Measurements from ENCODE around the gene MAD1L1. TPM values are rescaled to one million over a fixed set of nuclear protein-coding genes. Genes with fewer than 3 reads are reported as not detected.

The MAD1L1 gene
- total RNA-seq, 2 donors from 2014 or later = 51.2 to 63.8 TPM

DNA sequence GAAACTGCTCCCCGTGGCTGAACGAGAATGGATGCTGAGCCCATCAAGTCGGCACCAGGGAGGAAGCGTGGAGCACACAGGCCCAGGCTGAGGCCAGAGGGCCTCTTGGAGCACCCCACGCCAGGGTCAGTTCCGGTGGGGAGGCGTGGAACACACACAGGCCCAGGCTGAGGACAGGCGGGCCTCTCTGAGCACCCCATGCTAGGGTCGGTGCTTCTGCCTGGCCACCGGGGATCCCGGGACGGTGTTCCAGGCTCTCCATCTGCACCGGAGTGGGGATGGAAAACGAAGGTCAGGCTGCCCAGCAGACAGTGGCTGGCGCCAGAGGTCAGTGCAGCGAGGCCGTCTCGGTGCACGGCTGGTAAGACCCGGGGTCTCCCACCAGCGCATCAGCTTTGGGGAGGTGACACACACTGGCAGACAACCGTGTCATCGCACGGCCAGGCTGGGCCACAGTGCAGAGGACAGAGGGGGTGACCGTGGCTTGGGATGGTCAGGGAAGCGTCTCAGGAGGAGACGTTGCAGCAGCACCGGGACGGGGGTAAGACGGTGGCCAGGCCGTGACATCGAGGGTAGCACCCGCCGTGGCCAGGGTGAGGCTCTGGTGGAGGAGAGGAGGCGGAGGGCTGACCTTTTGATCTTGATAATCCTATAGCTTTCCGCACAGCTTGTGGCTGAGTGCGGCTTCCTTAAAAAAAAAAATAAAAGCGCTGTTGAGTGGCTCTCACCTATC, 358.7 kb downstream of the MAD1L1 start:
- peaks cover 8 to 11% of the 10 kb centered on the region in 2 donors for H3K9me3 Mint-ChIP-seq
- DNase-seq = no peak
- ATAC-seq (replicated peaks in 1 of 2) = no peak
- no peak overlapping the region for H3K27ac Mint-ChIP-seq
- H3K27me3 Mint-ChIP-seq (ENCODE audit: low read depth) = no peaks in the 10 kb centered on the region
- no peak overlapping the region for H3K4me3 Mint-ChIP-seq
- H3K4me1 Mint-ChIP-seq (ENCODE audit: low read depth) = no peaks in the 10 kb centered on the region
- peaks cover 8 to 11% of the 10 kb centered on the region in 2 donors for H3K36me3 Mint-ChIP-seq (ENCODE audit: insufficient read depth in 2 of 2)

DNA sequence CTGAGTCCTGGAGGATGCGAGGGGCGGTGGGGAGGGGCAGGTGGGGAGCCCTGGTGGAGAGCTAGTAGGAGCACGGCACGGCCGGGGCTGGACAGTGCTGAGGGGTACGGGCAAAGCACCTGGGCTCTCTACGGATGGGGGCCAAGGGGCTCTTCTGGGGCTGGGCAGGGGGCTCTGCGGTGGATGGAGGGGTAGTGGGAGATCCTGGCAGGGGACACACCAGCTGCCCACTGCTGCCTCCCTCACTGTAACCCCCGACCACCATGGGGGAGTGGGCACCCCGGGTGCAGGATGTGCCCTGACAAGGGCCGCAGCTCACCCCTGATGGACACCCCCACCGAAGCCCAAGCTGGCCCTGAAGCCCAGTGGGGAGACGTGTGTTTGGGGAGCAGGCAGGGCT, 359.3 kb downstream of the MAD1L1 start:
- no peak overlapping the region for H3K4me3 Mint-ChIP-seq
- peaks cover 8 to 11% of the 10 kb centered on the region in 2 donors for H3K9me3 Mint-ChIP-seq
- H3K27ac Mint-ChIP-seq = no peak overlapping the region
- peaks cover 8 to 11% of the 10 kb centered on the region in 2 donors for H3K36me3 Mint-ChIP-seq (ENCODE audit: insufficient read depth in 2 of 2)
- ATAC-seq (replicated peaks in 1 of 2) (no peak), DNase-seq (no peak)
- H3K27me3 Mint-ChIP-seq (ENCODE audit: low read depth) = no peaks in the 10 kb centered on the region
- H3K4me1 Mint-ChIP-seq (ENCODE audit: low read depth) = no peaks in the 10 kb centered on the region

DNA sequence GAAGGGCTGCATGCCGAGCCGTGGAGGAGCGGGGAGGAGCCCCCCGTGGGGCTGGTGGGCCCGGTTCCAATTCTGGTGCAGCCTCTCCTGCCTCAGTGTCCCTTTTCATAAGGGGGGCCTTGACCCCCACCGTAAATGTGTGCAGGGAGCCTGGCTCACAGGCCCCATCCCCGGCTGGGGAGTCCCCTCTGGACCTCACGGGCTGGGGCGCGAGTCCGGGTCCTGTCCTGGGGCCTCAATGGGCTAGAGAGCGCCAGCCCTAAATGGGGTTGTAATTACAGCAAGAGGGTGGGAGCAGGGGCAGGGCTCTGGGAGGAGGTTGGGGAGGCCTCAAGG, 359.7 kb downstream of the MAD1L1 start:
- no peak for ATAC-seq (replicated peaks in 1 of 2)
- Mint-ChIP-seq H3K27ac (no peak overlapping the region), H3K4me1 (ENCODE audit: low read depth) (no peaks in the 10 kb centered on the region), H3K4me3 (no peak overlapping the region), H3K27me3 (ENCODE audit: low read depth) (no peaks in the 10 kb centered on the region), H3K9me3 (peaks cover 8 to 11% of the 10 kb centered on the region in 2 donors), H3K36me3 (ENCODE audit: insufficient read depth in 2 of 2) (peaks cover 8% of the 10 kb centered on the region in 2 donors)
- DNase-seq = no peak

DNA sequence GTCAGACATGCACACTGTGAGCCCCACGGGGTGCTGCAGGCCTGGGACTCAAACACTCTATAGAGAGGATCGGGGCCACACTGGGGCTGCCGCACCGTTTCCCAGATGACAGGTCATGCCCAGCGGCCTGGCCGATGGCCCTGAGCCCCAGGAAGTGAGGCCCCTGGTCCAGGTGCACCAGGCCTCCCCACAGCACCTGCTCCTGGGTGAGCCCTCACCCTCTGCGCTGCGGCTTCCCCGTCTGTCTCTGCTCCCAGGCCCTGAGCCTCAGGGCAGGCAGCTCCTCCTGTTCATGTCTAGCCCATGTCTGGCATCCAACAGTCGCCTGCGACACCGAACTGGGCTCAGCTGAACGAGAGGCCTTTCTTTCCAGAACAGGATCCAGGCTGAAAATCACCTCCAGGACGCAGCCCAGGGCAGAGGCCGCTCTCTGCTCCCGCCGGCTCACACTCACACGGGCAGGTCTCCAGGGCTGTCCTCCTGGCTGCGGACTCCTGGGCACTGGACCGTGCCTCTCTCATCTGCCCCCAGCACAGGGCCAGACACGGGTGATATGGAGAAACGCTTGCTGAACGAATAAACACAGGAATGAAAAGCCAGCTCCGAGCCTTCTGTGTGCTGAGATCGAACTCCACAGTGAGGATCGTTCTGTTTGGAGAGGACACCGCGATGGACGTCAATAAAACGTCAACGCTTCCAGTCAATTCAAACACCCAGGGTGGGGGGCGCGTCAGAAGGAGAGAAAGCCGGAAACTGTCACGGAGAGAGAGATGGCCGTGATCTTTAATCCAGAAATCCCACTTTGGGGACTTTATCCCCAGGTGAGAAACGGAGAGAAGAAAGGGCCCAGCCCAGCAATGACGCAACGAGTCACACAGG, 360.3 kb downstream of the MAD1L1 start:
- DNase-seq = no peak
- H3K36me3 Mint-ChIP-seq (ENCODE audit: insufficient read depth in 2 of 2) = peaks cover 3 to 6% of the 10 kb centered on the region in 2 donors
- H3K27me3 Mint-ChIP-seq (ENCODE audit: low read depth) = no peaks in the 10 kb centered on the region
- H3K4me3 Mint-ChIP-seq = no peak overlapping the region
- H3K9me3 Mint-ChIP-seq = peaks cover 7 to 11% of the 10 kb centered on the region in 2 donors
- H3K27ac Mint-ChIP-seq = no peak overlapping the region
- no peaks in the 10 kb centered on the region for H3K4me1 Mint-ChIP-seq (ENCODE audit: low read depth)
- no peak for ATAC-seq (replicated peaks in 1 of 2)

DNA sequence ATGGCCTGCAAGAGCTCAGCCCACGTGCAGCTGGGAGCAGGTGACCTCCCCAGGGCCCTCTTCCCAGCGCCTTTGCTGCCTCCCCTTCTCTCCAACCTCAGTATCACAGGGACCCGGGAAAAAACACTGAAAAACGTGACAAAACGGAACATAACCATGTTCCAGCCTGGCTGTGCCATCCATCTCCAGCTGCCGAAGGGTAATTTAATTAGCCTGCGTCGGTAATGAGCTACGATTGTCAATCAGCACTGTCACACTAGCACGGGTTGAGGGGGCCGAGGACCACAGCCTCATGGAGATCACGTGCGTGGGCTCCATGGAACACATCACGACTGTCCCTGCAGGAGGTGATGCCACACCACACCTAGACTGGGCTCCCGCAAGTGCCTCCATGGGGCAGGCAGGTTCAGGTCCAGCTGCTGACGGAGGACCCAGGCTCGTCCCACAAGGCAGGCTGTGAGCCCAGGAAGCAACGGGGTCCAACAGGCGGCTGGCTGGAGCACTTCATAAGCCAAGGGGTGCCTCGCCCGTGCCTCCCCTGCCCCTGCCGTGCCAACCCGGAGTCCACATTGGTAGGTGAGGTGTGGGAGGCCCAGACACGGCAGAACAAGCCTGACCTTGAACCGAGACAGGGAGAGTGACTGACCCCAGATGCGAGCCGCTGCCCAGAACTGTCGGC, 363.2 kb downstream of the MAD1L1 start:
- Mint-ChIP-seq H3K4me3 (no peak overlapping the region), H3K27ac (no peak overlapping the region), H3K9me3 (peaks cover 7 to 11% of the 10 kb centered on the region in 2 donors), H3K27me3 (ENCODE audit: low read depth) (no peaks in the 10 kb centered on the region), H3K4me1 (ENCODE audit: low read depth) (no peaks in the 10 kb centered on the region), H3K36me3 (ENCODE audit: insufficient read depth in 2 of 2) (peaks cover 2 to 6% of the 10 kb centered on the region in 2 donors)
- DNase-seq (no peak), ATAC-seq (replicated peaks in 1 of 2) (no peak)

DNA sequence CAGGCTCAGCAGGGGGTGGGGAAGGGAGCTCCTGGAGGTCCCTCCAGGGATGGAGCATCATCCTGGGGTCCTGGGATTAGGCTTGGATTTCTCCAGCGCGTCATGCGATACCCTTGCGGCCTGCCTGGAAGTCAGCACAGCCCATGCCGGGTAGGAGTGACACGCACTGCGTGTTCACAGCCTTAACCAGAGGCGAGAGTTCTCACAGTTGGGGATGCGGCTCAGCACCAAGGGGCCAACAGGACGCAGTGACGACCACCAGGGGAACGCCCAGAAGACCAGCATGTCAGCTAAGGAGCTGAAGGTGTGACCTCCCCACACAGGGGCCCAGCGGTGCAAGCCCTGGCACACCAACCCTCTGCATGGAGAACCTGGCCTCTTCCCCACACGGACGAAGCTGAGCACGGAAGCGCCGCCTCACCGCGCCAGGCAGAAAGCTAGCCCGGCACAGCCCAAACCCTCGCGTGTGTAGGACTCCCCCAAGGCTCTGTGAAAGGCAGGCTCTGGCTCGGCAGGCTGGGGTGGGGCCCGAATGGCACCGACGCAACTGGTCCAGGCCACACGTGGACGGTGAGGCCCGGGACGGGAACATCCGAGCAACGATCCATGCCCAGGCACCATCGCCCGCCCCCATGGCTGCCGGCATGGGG, 364.1 kb downstream of the MAD1L1 start:
- no peak for ATAC-seq (replicated peaks in 1 of 2)
- H3K36me3 Mint-ChIP-seq (ENCODE audit: insufficient read depth in 2 of 2) = peaks cover 2 to 6% of the 10 kb centered on the region in 2 donors
- DNase-seq = no peak
- peaks cover 7 to 11% of the 10 kb centered on the region in 2 donors for H3K9me3 Mint-ChIP-seq
- H3K4me1 Mint-ChIP-seq (ENCODE audit: low read depth) = no peaks in the 10 kb centered on the region
- no peaks in the 10 kb centered on the region for H3K27me3 Mint-ChIP-seq (ENCODE audit: low read depth)
- H3K4me3 Mint-ChIP-seq = no peak overlapping the region
- H3K27ac Mint-ChIP-seq = no peak overlapping the region

DNA sequence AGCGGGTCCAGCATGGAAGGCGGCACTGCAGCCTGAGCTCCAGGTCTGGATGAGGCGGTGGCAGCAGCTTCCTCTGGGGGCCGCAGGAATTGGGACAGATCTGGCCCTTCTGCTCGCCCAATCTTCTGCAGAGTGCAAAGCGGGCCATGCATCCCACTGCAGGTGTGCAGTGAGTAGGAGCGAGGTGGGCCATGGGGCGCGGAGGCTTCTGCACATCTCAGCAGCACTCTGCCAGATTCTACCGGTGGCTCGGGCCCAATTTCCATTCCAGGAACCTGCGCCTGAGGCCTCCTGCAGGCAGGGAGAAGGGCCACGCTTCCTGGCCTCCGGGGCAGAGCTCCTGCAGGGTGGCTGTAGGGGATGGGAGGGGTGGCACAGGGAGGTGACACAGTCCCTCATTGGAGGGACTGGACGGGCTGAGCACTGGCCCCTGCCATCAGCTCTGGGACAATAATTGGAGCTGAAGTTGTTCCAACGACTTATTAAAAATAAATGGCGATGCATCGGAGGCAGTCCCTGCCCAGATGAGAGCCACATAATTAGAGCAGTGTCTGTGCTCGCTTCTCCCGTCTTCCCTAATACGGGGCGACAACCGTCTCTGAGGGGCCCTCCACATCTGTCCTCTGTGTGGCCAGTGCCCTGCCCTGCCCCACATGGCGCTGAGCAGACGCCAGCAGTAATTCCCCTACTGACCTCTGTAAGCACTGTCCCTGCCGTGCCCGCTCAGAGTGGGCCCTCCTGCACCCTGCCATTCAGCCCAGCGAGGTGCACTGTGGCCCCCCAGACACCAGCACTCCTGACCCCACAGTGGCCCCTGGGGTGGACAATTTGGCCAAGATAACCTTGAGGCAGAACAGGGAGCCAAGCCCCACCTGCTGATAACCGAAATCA, 365.1 kb downstream of the MAD1L1 start:
- H3K27ac Mint-ChIP-seq = no peak overlapping the region

DNA sequence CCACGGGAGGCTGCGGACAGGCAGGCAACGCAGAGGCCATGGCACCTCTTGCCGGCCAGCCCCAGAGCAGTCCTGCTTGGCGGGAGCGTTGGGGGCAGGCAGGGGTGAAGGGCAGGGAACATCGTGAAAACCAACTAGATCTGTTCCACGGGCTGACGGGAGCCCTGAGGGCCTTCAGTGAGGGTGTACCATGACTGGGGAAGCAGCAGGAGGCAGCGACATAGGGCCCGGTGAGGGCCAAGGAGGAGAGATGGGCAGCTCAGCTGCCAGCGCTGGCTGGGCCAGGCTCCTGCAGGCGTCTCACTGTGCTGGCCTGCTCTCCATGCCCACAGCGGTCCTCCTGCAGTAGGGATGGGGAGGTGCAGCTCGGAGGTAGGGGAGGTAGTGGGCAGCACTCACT, 366.1 kb downstream of the MAD1L1 start:
- no peaks in the 10 kb centered on the region for H3K4me1 Mint-ChIP-seq (ENCODE audit: low read depth)
- H3K36me3 Mint-ChIP-seq (ENCODE audit: insufficient read depth in 2 of 2) = peaks cover 2 to 6% of the 10 kb centered on the region in 2 donors
- ATAC-seq (replicated peaks in 1 of 2) (no peak), DNase-seq (no peak)
- H3K27me3 Mint-ChIP-seq (ENCODE audit: low read depth) = no peaks in the 10 kb centered on the region
- H3K4me3 Mint-ChIP-seq = no peak overlapping the region
- peaks cover 7 to 11% of the 10 kb centered on the region in 2 donors for H3K9me3 Mint-ChIP-seq
- no peak overlapping the region for H3K27ac Mint-ChIP-seq

More for the DNA sequence above, 365.1 kb downstream of the MAD1L1 start:
- peaks cover 7 to 11% of the 10 kb centered on the region in 2 donors for H3K9me3 Mint-ChIP-seq
- DNase-seq = no peak
- peaks cover 2 to 6% of the 10 kb centered on the region in 2 donors for H3K36me3 Mint-ChIP-seq (ENCODE audit: insufficient read depth in 2 of 2)
- ATAC-seq (replicated peaks in 1 of 2) = no peak
- H3K27me3 Mint-ChIP-seq (ENCODE audit: low read depth) = no peaks in the 10 kb centered on the region
- no peaks in the 10 kb centered on the region for H3K4me1 Mint-ChIP-seq (ENCODE audit: low read depth)
- no peak overlapping the region for H3K4me3 Mint-ChIP-seq

DNA sequence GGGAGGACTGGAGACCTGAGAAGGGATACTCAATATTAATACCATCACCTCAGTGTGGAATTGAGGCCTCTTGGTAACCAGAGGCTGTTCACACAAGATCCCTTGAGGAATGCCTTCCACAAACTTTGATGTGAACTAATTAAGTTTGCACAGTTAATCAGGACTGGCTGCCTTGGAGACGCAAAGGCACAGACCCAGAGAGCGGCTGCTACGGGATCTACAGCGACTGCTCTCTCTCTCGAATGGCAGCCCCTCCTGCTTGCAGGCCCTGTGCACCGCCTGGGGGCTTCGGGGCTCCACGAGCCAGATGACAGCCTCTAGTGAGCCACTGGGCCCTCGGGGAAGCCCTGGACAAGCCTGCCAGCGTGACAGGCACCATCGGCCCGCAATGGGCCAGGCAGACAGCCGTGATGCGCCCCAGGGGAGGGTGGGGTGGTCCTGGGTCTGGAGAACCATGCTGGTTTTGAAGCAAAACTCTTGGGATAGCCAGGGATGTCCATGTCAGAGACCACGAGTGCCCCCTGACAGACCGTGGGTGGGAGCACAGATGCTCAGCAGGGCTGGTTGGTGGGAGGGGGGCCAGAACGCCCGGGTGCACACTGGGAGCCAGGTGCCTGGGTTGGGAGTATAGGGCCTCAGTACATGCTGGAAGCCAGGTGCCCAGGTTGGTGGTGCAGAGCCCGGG, 367.0 kb downstream of the MAD1L1 start:
- DNase-seq (no peak), ATAC-seq (replicated peaks in 1 of 2) (no peak)
- no peak overlapping the region for H3K4me3 Mint-ChIP-seq
- H3K27me3 Mint-ChIP-seq (ENCODE audit: low read depth) = no peaks in the 10 kb centered on the region
- no peak overlapping the region for H3K27ac Mint-ChIP-seq
- H3K9me3 Mint-ChIP-seq = peaks cover 2 to 4% of the 10 kb centered on the region in 2 donors
- no peaks in the 10 kb centered on the region for H3K4me1 Mint-ChIP-seq (ENCODE audit: low read depth)
- H3K36me3 Mint-ChIP-seq (ENCODE audit: insufficient read depth in 2 of 2) = no peaks in the 10 kb centered on the region

DNA sequence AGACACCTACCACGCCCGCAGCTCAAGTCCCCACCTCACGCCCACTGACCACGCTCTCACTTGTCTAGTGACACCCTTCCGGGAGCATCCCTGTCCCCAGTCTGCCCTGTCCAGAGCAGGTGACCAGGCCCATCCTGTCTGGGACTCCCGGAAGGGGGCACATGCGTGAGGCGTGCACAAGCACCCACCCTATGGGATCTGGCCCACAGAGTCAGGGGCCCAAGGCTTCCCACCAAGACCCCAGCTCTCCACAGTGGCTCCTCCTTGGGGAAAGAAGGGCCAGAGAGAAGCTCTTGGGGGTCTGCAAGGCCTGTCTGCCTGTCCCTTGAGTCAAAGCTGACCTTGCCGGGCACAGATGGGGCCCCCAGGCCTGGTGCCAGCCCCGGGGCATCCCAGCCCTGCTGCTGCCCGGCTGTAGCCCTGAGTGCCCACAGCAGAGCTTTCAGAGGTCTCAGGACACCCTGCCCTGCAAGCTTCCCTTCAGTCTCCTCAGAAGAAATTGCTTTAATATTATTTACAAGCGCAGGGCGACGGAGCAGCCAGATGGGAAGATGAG, 367.7 kb downstream of the MAD1L1 start:
- no peaks in the 10 kb centered on the region for H3K36me3 Mint-ChIP-seq (ENCODE audit: insufficient read depth in 2 of 2)
- no peak for DNase-seq
- no peak overlapping the region for H3K27ac Mint-ChIP-seq
- no peak for ATAC-seq (replicated peaks in 1 of 2)
- no peak overlapping the region for H3K4me3 Mint-ChIP-seq
- no peaks in the 10 kb centered on the region for H3K27me3 Mint-ChIP-seq (ENCODE audit: low read depth)
- H3K4me1 Mint-ChIP-seq (ENCODE audit: low read depth) = no peaks in the 10 kb centered on the region
- no peaks in the 10 kb centered on the region for H3K9me3 Mint-ChIP-seq

DNA sequence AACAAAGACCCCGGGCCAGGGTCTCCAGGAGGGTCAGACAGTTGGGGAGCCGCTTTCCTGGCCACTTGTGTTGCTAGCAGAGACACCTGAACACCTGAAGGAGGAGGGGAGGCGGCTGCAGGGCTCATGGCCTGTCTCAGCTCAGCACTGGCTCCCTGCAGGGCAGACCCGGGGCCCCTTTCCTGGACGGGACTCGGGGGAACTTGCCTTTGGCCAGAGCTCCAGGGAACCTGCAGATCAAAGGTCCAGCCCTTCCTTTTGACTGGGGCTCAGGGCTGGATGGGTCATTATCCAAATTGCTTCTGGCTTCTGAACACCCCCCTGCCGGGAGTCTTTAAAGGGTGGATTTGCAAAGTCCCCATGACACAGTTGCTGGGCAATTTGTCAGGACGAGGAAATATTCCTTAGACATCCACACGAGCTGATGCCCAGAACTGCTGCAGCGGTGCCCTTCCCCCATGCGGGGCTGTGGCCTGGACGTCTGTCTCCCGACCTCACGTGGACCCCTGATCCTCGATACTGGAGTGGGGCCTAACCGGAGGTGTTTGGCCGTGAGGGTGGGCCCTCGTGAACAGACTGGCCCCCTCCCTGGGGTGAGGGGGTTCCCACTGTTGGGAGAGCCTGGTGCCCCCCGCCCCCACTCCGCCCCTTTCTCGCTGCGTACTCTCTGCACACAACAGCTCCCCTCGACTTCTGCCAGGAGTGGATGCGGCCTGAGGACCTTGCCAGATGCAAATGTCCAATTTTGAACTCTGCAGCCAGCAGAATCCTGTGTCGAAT, 368.4 kb downstream of the MAD1L1 start:
- Mint-ChIP-seq H3K4me1 (ENCODE audit: low read depth) (no peaks in the 10 kb centered on the region), H3K4me3 (no peak overlapping the region), H3K9me3 (no peaks in the 10 kb centered on the region), H3K27me3 (ENCODE audit: low read depth) (no peaks in the 10 kb centered on the region), H3K36me3 (ENCODE audit: insufficient read depth in 2 of 2) (no peaks in the 10 kb centered on the region), H3K27ac (no peak overlapping the region)
- DNase-seq (no peak), ATAC-seq (replicated peaks in 1 of 2) (no peak)

All from activated T-cell treated with anti-CD3 and anti-CD28 coated beads, Interleukin-2, amount 50 U/mL, for 72 hours (primary cell).